ACC112 (cell line): ENCODE measurements around the gene FKBP11.
A peak's percentile ranks its signal among the peaks of the same experiment; 100 is the strongest.

ENCODE experiments used
- H2AFZ ChIP-seq: fragments of 200-600 bp; sonication (generic); one replicate; pipeline ENCODE4 v1.6.0; 2017; ENCODE audit warnings: antibody characterized with exemption, low read length; ENCODE audit not compliant: unreplicated experiment
- H3K27ac ChIP-seq: fragments of 200-600 bp; sonication (generic); 2 replicates; pipeline ENCODE4 v1.5.1; 2014; ENCODE audit warnings: low read depth, mild to moderate bottlenecking, antibody characterized with exemption, low read length, moderate library complexity
- H3K27me3 ChIP-seq: fragments of 200-600 bp; sonication (generic); 2 replicates; pipeline ENCODE4 v1.6.1; 2014; ENCODE audit warnings: mild to moderate bottlenecking, antibody characterized with exemption, low read length, moderate library complexity, mixed read lengths; ENCODE audit not compliant: insufficient read depth
- H3K36me3 ChIP-seq: fragments of 200-600 bp; sonication (generic); 2 replicates; pipeline ENCODE4 v1.6.1; 2016; ENCODE audit warnings: mild to moderate bottlenecking, antibody characterized with exemption, low read length, moderate library complexity, mixed read lengths; ENCODE audit not compliant: insufficient read depth
- H3K4me1 ChIP-seq: fragments of 200-600 bp; sonication (generic); one replicate; pipeline ENCODE4 v1.6.1; 2016; ENCODE audit warnings: low read length, mixed read lengths; ENCODE audit not compliant: insufficient read depth, unreplicated experiment, control insufficient read depth
- H3K4me3 ChIP-seq: fragments of 200-600 bp; sonication (generic); 2 replicates; pipeline ENCODE4 v1.5.1; 2014; ENCODE audit warnings: mild to moderate bottlenecking, low read depth, low read length
- H3K79me2 ChIP-seq: fragments of 200-600 bp; sonication (generic); one replicate; pipeline ENCODE4 v1.6.0; 2016; ENCODE audit warnings: low read length; ENCODE audit not compliant: control insufficient read depth, unreplicated experiment, insufficient read depth

FKBP11 gene

DNA sequence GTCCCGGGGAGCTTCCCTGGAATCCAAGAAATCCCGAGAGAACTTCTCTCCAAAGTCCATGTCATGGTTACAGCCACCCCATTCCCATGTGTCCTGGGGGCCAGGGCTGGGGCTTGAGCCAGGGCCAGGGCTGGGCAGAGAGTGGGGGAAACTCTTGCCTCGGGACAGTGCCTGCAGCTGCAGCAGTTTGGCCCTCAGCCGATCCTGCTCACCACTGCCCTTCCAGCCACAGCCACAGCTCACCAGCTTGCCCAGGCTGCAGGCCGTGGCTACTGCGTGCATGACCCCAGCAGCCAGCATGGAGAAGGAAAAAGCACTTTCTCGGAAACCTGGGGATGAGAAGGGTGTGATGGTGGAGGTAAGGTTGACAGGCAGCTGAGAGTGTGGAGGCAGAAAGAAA, 42.7 kb upstream of the FKBP11 start:
- Histone ChIP-seq H3K4me1 (peaks cover 3% of the 10 kb centered on the region), H3K27me3 (peaks cover 45% of the 10 kb centered on the region), H3K4me3 (no peak overlapping the region), H3K36me3 (no peaks in the 10 kb centered on the region), H2AFZ (no peak overlapping the region), H3K27ac (no peak overlapping the region), H3K79me2 (no peaks in the 10 kb centered on the region)

DNA sequence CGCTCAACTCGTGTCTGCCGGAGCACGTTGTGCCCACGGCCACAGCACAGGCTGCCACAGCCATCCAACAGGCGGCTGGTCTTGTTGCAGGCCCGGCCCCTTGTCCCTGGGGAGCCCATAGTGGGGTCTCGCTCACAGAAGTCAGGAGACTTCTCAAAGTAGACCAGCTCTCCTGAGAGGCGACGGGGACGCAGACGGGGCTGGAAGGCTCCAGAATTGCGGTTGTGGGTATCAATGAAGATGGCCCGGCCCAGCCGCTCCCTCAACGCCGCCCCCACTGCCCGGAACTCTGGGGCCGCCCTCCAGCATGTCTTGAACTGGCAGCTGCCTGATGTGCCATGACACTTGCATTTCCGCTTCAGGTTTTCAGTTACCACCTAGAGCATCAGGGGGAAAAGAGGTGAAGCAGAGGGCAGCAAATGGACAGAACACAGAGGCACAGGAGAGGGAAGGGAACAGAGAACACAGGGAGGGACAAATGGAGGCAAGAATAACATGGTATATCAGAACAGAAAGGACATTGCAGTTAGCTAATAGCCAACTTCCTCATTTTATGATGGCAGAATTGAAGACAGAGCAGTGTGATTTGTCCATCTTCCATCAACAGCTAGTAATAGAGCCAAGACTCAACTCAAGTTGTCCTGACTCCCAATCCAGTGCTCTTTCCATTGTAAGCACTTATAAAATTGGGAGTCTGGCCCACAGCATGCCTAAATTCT, 41.0 kb upstream of the FKBP11 start:
- Histone ChIP-seq H3K79me2 (no peaks in the 10 kb centered on the region), H3K4me1 (peaks cover 3% of the 10 kb centered on the region), H3K27me3 (peaks cover 28% of the 10 kb centered on the region), H3K36me3 (no peaks in the 10 kb centered on the region), H3K27ac (no peak overlapping the region), H3K4me3 (no peak overlapping the region), H2AFZ (no peak overlapping the region)

DNA sequence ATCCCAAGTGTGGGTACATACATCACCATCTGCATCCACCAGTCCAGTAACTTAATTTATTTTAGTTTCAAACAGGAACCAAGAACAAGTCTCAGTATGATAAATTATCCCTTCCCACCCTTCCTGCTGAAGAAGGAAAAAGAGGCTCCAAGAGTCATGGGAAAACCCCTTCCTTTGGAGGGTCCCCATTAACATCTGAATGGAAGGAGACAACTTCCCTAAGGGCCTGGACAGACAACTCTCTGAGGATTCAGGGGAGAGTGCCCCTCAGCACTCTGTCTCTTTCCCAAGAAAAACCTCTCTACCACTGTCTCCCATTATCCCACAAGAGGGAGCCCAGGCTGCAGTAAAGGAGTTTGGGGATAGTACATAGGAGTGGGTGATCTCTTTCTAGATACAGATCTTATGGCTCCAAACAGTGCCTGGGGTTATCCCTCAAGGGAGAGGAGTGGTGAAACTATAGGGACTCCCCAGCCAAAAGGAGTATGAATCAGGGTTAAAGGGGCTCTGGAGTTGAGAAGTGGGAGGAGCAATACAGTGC, 40.1 kb upstream of the FKBP11 start:
- no peaks in the 10 kb centered on the region for H3K36me3 ChIP-seq
- no peaks in the 10 kb centered on the region for H3K79me2 ChIP-seq
- peaks cover 19% of the 10 kb centered on the region for H3K27me3 ChIP-seq
- H3K4me3 ChIP-seq = no peak overlapping the region
- no peak overlapping the region for H3K27ac ChIP-seq
- peaks cover 3% of the 10 kb centered on the region for H3K4me1 ChIP-seq
- no peak overlapping the region for H2AFZ ChIP-seq

DNA sequence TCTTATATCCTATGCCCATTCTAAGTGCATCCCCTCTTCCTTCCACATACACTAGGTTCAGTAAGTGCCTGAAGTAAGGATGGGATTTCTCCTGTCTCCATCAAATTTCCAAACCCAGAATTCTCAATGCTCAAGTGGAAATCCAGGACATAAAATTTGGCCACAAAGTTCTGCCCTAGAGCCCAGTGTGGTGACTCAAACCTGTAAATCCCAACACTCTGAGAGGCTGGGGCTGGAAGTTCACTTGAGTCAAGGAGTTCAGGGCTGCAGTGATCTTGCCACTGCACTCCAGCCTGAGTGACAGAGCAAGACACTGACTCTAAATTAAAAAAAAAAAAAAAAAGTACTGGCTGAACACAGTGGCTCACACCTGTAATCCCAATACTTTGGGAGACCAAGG, 36.5 kb upstream of the FKBP11 start:
- H3K27me3 ChIP-seq = 0 out of 2 replicates have a peak, but pooled peaks cover 7% of the 10 kb centered on the region
- H2AFZ ChIP-seq = no peak overlapping the region
- H3K79me2 ChIP-seq = no peaks in the 10 kb centered on the region
- no peaks in the 10 kb centered on the region for H3K36me3 ChIP-seq
- no peaks in the 10 kb centered on the region for H3K4me1 ChIP-seq
- no peak overlapping the region for H3K27ac ChIP-seq
- no peak overlapping the region for H3K4me3 ChIP-seq

DNA sequence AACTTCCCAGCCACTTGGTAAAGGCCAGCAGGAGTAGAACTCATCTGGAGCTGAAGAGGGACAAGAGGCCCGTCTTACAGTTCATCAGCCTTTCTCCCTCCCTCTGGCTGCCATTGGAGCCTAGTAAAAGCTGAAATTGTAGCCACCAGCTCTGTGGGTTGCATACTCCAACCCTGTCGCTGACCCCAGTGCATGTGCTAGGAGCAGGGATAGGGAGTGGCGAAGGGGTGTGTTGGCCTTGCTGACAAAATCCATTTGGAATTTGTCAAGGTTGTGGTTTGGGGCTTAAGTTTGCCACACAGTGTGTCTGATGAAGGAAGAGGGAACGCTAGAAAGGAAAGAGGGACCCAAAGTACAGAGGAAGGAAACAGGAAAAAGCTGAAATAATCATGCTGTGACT, 36.0 kb upstream of the FKBP11 start:
- H3K79me2 ChIP-seq = peaks cover 4% of the 10 kb centered on the region
- H3K4me3 ChIP-seq = no peak overlapping the region
- 0 out of 2 replicates have a peak, but pooled peaks cover 4% of the 10 kb centered on the region for H3K27me3 ChIP-seq
- no peak overlapping the region for H2AFZ ChIP-seq
- no peaks in the 10 kb centered on the region for H3K36me3 ChIP-seq
- no peak overlapping the region for H3K27ac ChIP-seq
- H3K4me1 ChIP-seq = no peaks in the 10 kb centered on the region

DNA sequence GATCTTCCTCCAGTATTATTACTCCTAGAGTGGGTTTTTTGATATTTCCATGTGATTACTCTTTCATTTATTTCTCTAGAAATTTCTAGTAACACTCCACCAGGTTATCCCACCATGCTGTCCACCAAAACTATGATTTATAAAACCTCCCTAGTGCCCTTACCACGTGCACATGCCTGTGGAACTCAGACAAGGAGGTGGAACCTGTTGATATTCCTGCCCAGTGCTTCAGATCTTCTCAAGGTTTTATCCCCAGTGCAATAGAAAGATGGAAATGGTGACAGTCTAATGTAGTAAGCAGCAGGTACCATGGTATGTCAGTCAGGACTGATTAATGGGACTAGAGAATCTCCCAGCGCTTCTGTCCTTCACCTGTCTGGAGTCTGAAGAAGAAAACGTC, 35.5 kb upstream of the FKBP11 start:
- Histone ChIP-seq H3K79me2 (peaks cover 9% of the 10 kb centered on the region), H3K27me3 (no peaks in the 10 kb centered on the region), H3K36me3 (no peaks in the 10 kb centered on the region), H2AFZ (no peak overlapping the region), H3K27ac (no peak overlapping the region), H3K4me3 (no peak overlapping the region), H3K4me1 (peaks cover under 1% of the 10 kb centered on the region)

DNA sequence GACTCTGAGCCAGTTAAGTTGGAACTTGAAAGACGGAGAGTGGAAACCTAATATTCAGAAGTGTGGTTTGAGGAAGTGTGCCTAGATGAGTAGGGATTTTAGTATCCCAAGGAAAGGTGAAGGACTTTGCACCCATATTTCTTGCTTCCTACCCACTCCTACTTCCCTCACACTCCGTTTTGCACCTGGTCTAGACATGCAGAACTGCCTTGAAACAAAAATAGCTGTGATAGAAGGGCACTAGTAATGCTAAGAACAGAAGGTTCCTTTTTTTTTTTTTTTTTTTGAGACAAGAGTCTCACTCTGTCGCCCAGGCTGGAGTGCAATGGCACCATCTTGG, 32.7 kb upstream of the FKBP11 start:
- Histone ChIP-seq H3K4me3 (peak overlapping the region; percentile 81), H3K79me2 (peaks cover 36% of the 10 kb centered on the region), H3K27me3 (no peaks in the 10 kb centered on the region), H3K36me3 (peaks cover 3% of the 10 kb centered on the region; the same call in 1 of the 2 replicates), H3K4me1 (peaks cover 9% of the 10 kb centered on the region), H3K27ac (no peak overlapping the region), H2AFZ (peak overlapping the region; percentile 94)

DNA sequence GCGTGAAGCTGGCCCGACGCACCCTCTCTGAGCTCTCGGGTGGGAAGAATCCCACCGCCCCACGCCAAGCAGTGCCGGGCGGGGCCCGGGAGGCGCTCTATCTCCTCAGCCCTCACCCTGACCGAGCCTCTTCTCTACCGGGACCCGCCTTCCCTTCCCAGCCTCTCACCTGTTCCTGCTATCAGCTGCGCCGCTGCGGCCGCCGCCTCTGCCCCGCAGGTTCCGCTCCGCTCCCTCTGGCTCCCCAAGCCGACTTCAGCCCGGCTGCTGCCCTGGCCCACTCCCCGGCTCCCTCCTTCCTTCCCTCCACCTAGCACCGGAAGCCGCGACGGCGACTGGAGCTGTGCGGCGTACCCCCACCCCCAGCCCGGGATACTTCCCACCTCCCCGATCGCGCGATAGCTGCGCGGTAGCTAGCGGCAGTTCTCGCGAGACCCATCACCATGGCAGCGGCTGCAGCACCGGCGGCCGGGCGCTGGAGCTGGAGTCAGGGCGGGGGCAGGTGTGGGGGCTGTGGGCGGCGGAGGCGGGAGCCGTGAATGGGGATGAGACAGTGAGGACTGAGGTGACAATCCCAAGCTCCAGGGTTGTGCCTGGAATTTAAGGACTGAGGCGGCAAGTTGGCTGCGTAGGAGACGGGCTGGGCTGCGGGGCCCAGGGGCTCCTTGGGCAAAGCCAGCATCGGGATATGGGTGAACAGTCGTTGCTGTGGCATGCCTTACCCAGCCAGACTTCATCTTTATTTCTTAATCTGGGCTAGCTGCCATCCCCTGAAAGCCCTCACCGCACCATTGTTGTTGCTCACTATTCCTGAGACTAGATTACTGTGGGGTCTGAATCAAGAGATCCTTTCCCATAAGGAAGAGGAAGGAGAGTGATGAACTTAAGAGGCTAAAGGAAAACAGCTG, 32.1 kb upstream of the FKBP11 start, which contains the start of gene ARF3:
TSS of gene ARF3 (minus strand) at position 347 of the 908 bp plus-strand sequence. CDS start 16,392 bp downstream, outside the sequence.
- H3K79me2 ChIP-seq = peaks cover 42% of the 10 kb centered on the region
- H3K4me3 ChIP-seq = peak within 1 kb of the TSS; percentile 81
- H2AFZ ChIP-seq = peak within 1 kb of the TSS; percentile 94
- H3K36me3 ChIP-seq = peaks cover 8% of the 10 kb centered on the region; the same call in 1 of the 2 replicates
- H3K27me3 ChIP-seq = no peaks in the 10 kb centered on the region
- H3K4me1 ChIP-seq = peaks cover 9% of the 10 kb centered on the region
- H3K27ac ChIP-seq = peak within 1 kb of the TSS; percentile 30; the same call in 1 of the 2 replicates

DNA sequence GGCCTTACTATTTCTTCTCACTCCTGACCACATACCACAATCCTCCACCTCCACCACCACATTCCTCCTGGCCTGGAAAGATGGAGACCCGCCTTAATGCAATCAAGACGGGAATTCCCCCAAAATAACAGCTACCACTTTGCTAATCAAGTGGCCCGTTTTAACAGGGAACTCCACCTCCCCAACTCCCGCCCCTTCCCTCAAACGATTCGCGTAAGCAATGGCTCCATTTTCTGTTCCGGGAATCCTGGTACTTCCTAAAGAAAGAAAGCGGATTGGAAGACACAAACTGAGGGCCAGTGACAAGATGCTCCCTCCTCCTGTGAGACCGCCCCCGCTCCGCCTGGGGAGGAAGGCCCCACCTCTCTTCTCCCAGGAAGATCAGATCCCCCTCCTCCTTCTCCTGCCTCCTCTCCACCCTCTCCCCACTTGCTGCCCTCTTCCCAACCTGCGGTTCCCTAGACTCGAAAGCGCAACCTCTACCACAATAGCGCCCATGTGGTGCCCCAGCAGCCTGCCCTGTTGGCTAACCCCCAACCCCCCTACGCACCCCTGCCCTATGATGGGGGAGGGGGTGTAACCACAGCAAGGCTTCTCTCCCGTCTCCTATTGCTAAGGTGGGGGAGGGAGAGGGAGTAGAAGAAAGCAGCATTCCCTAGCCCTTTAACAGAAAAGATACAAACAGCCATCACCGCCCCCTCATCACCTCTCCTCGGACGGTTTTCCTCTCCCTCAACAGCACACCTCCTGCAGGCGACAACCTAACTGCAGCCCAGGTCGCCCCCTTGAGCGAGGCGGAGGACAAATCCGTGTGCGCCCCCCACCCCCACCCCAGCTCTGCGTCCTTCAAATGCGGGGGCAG, 31.2 kb upstream of the FKBP11 start:
- Histone ChIP-seq H2AFZ (peak overlapping the region; percentile 87), H3K4me3 (peak overlapping the region; percentile 81), H3K79me2 (peaks cover 48% of the 10 kb centered on the region), H3K4me1 (peaks cover 9% of the 10 kb centered on the region), H3K27ac (peak overlapping the region; percentile 30; the same call in 1 of the 2 replicates), H3K27me3 (no peaks in the 10 kb centered on the region), H3K36me3 (peaks cover 12% of the 10 kb centered on the region; the same call in 1 of the 2 replicates)
